ENCODE results near the gene NCAM1. TPM values are rescaled to one million over a fixed set of nuclear protein-coding genes. Genes with fewer than 3 reads are reported as not detected.

NCAM1 gene
- total RNA-seq, 6 donors from 2014 or later = 1.4 to 15.3 (median 2.5) TPM

- WGBS, 2 donors = 13 to 51% methylated on average over 2 of the region's 2 CpGs
- Histone ChIP-seq H3K4me1 (no peaks in the 10 kb centered on the region), H3K36me3 (no peaks in the 10 kb centered on the region), H3K27me3 (no peaks in the 10 kb centered on the region), H3K4me3 (no peak overlapping the region), H3K27ac (no peak overlapping the region), H3K9me3 (no peaks in the 10 kb centered on the region)
- TF ChIP-seq EP300 (IDR thresholded peaks at IDR 0.05) (no peak), POLR2A (IDR thresholded peaks at IDR 0.05) (no peak), POLR2AphosphoS5 (IDR thresholded peaks at IDR 0.05) (no peak)
- TF ChIP-seq, protein P1, sequence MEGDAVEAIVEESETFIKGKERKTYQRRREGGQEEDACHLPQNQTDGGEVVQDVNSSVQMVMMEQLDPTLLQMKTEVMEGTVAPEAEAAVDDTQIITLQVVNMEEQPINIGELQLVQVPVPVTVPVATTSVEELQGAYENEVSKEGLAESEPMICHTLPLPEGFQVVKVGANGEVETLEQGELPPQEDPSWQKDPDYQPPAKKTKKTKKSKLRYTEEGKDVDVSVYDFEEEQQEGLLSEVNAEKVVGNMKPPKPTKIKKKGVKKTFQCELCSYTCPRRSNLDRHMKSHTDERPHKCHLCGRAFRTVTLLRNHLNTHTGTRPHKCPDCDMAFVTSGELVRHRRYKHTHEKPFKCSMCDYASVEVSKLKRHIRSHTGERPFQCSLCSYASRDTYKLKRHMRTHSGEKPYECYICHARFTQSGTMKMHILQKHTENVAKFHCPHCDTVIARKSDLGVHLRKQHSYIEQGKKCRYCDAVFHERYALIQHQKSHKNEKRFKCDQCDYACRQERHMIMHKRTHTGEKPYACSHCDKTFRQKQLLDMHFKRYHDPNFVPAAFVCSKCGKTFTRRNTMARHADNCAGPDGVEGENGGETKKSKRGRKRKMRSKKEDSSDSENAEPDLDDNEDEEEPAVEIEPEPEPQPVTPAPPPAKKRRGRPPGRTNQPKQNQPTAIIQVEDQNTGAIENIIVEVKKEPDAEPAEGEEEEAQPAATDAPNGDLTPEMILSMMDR (IDR thresholded peaks at IDR 0.05) = no peak
- ATAC-seq (ENCODE audit: low FRiP score in 2 of 2) (peak in 1 of 2 donors; percentile 34), DNase-seq (no peak)
Measured at GRCh38 chr11:113249491-113249763, 288.2 kb downstream of the NCAM1 start.

DNA sequence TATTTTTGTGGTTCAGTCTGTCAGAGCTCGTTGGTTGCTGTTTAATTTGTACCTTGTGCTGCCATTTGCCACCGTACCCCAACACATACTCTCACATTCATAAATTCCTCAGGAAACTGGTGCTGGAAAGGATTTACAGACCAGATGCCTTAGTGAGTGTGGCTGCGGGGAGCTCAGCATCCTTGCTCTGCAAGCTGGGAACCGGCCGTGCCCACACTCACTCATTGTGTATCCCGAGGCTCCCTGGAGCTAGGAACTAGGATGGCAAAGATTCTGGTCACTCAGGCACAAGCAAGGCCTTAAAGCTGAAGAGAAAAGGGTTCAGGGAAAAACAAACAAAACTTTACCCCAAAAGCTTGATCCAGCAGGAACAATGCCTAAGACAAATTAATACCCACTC, 288.6 kb downstream of the NCAM1 start:
- H3K36me3 ChIP-seq = no peaks in the 10 kb centered on the region
- no peaks in the 10 kb centered on the region for H3K9me3 ChIP-seq
- no peaks in the 10 kb centered on the region for H3K4me1 ChIP-seq
- no peak overlapping the region for H3K27ac ChIP-seq
- no peaks in the 10 kb centered on the region for H3K27me3 ChIP-seq
- ATAC-seq (ENCODE audit: low FRiP score in 2 of 2) (no peak), DNase-seq (no peak)
- H3K4me3 ChIP-seq = no peak overlapping the region
- WGBS, 2 donors = 82 to 88% methylated on average over 6 of the region's 6 CpGs
- TF ChIP-seq, protein P1 (IDR thresholded peaks at IDR 0.05) = no peak
- TF ChIP-seq EP300 (IDR thresholded peaks at IDR 0.05) (no peak), POLR2AphosphoS5 (IDR thresholded peaks at IDR 0.05) (no peak), POLR2A (IDR thresholded peaks at IDR 0.05) (no peak)

- H3K9me3 ChIP-seq = no peaks in the 10 kb centered on the region
- H3K27me3 ChIP-seq = no peaks in the 10 kb centered on the region
- H3K27ac ChIP-seq = no peak overlapping the region
- DNase-seq (no peak), ATAC-seq (ENCODE audit: low FRiP score in 2 of 2) (no peak)
- H3K4me3 ChIP-seq = no peak overlapping the region
- TF ChIP-seq EP300 (IDR thresholded peaks at IDR 0.05) (no peak), POLR2AphosphoS5 (IDR thresholded peaks at IDR 0.05) (no peak)
- H3K36me3 ChIP-seq = no peaks in the 10 kb centered on the region
- H3K4me1 ChIP-seq = no peaks in the 10 kb centered on the region
- 79 to 86% methylated on average over 4 of the region's 4 CpGs for WGBS, 2 donors
Measured at GRCh38 chr11:113251281-113251680, 290.1 kb downstream of the NCAM1 start.

DNA sequence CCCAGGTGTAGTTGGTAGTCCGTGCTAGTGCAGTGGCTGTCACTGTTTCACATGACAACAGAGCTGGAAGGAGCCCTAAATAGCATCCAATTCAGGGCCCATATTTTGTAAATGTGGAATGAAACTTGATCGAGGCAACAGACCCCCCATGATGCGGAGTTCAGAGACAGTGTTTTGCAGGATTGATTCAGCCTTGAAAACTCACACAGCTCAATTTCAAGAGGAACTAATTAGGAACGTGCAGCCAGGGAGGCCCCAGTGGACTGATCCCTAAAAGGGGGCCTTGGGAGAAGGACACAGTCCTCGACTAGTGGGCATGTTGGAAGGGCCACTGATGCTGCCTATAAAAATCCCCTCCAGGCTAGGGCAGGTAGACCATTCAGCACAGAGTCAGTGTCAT, 292.2 kb downstream of the NCAM1 start:
- DNase-seq (no peak), ATAC-seq (ENCODE audit: low FRiP score in 2 of 2) (no peak)
- Histone ChIP-seq H3K27me3 (no peaks in the 10 kb centered on the region), H3K27ac (no peak overlapping the region), H3K36me3 (no peaks in the 10 kb centered on the region), H3K4me1 (no peaks in the 10 kb centered on the region), H3K9me3 (no peaks in the 10 kb centered on the region), H3K4me3 (no peak overlapping the region)
- TF ChIP-seq POLR2AphosphoS5 (IDR thresholded peaks at IDR 0.05) (no peak), POLR2A (IDR thresholded peaks at IDR 0.05) (no peak), EP300 (IDR thresholded peaks at IDR 0.05) (no peak)
- TF ChIP-seq, protein P1 (IDR thresholded peaks at IDR 0.05) = no peak
- WGBS, 2 donors = 66 to 86% methylated on average over 4 to 5 of the region's 5 CpGs

DNA sequence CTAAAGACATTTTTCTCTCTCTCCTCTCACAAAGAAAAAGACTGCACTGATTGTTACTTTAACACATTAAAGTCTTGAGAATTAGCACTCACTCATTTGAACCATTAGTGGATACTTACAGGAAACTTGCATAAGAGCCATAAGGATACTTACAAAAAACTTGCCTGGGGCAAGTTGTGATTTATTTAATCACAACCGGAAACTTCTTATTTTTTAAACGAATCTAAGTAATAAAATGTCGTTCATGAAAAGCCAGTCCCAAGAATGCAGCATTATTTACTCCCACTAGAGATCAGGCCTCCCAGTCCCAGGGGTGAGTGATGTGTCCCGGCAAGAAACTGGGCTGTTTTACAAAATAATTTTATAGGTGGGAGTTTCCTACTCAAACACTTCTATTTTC, 293.9 kb downstream of the NCAM1 start:
- ATAC-seq (ENCODE audit: low FRiP score in 2 of 2) = no peak
- no peak for TF ChIP-seq POLR2A (IDR thresholded peaks at IDR 0.05)
- TF ChIP-seq POLR2AphosphoS5 (IDR thresholded peaks at IDR 0.05) = no peak
- TF ChIP-seq, protein P1 (IDR thresholded peaks at IDR 0.05) = no peak
- no peak for TF ChIP-seq EP300 (IDR thresholded peaks at IDR 0.05)
- H3K27ac ChIP-seq = no peak overlapping the region
- no peaks in the 10 kb centered on the region for H3K4me1 ChIP-seq
- H3K27me3 ChIP-seq = no peaks in the 10 kb centered on the region
- WGBS, 2 donors = 73 to 74% methylated on average over 4 of the region's 4 CpGs
- no peak overlapping the region for H3K4me3 ChIP-seq
- H3K9me3 ChIP-seq = no peaks in the 10 kb centered on the region
- H3K36me3 ChIP-seq = no peaks in the 10 kb centered on the region
- DNase-seq = no peak

All from upper lobe of left lung (tissue), 6 donors.